MCF 10A (cell line): ENCODE results near the gene SLC3A2. TPM values are rescaled to one million over a fixed set of nuclear protein-coding genes. Genes with fewer than 3 reads are reported as not detected.

Source experiments
- BruUV-seq: library from RNA; stranded (reverse); fragments of 400-500 nt; replicated peaks from 2 replicates; lab custom pipeline; 2021; lab: Mats Ljungman, UMichigan
- CTCF ChIA-PET: fragments of 300-600 bp; sonication (Branson Sonifier 250); formaldehyde crosslinking; extraction: SDS; loops from one replicate; lab custom pipeline; 2021; ENCODE audit warnings: antibody characterized with exemption, inconsistent platforms; lab: Yijun Ruan, JAX
- POLR2A ChIA-PET: fragments of 300-600, 350-650 bp; sonication (Branson Sonifier 250); formaldehyde crosslinking; extraction: SDS; loops from one replicate; lab custom pipeline; 2020; ENCODE audit warnings: antibody characterized with exemption, inconsistent platforms; lab: Yijun Ruan, JAX
- DNase-seq: peaks from one replicate; pipeline ENCODE4 v3.0.0-alpha.2; 2018; ENCODE audit not compliant: unreplicated experiment
- H3K27ac Mint-ChIP-seq: one replicate; pipeline ENCODE4 v1.8.0; 2022; ENCODE audit warnings: mild to moderate bottlenecking, low read depth, mixed read lengths; ENCODE audit not compliant: unreplicated experiment
- H3K27me3 Mint-ChIP-seq: one replicate; pipeline ENCODE4 v1.8.0; 2022; ENCODE audit warnings: mixed read lengths; ENCODE audit not compliant: insufficient read depth, unreplicated experiment
- H3K36me3 Mint-ChIP-seq: one replicate; pipeline ENCODE4 v1.8.0; 2022; ENCODE audit warnings: mild to moderate bottlenecking, moderate library complexity, mixed read lengths; ENCODE audit not compliant: insufficient read depth, unreplicated experiment
- H3K4me1 Mint-ChIP-seq: one replicate; pipeline ENCODE4 v1.8.0; 2022; ENCODE audit warnings: mixed read lengths; ENCODE audit not compliant: insufficient read depth, unreplicated experiment
- H3K4me3 Mint-ChIP-seq: one replicate; pipeline ENCODE4 v1.8.0; 2022; ENCODE audit warnings: mild to moderate bottlenecking, moderate library complexity, mixed read lengths; ENCODE audit not compliant: unreplicated experiment
- H3K9me3 Mint-ChIP-seq: one replicate; pipeline ENCODE4 v1.8.0; 2022; ENCODE audit warnings: mixed read lengths; ENCODE audit not compliant: unreplicated experiment
- CTCF ChIP-seq: fragments of 200-600 bp; IDR thresholded peaks from one replicate; pipeline ENCODE4 v1.8.0; 2022; ENCODE audit warnings: antibody characterized with exemption, mild to moderate bottlenecking; ENCODE audit not compliant: unreplicated experiment
- intact Hi-C: fragments of 100-400 bp; cut with micrococcal nuclease; formaldehyde crosslinking; loops from 2 replicates; pipeline ENCODE4 v1.14.1; 2022
- total RNA-seq: library from RNA; stranded (reverse); gene quantifications from 2 replicates; pipeline ENCODE4 v1.2.3, GENCODE V29; 2022

The SLC3A2 gene
- total RNA-seq, 1 experiment from 2014 or later, result 896 TPM

- no TSS peak for BruUV-seq
- ChIA-PET CTCF (interaction anchor here (0.8 to 4.2 kb wide), 6 partner anchors 8 to 67 kb away, joined by 4 to 31 read pairs (median 6); partner anchors contain the start of gene SLC3A2), POLR2A (interaction anchor here (0.6 to 9.9 kb wide), 26 partner anchors 10 to 1326 kb away, joined by 3 to 344 read pairs (median 12); partner anchors contain the start of genes B3GAT3, C11orf98, CSKMT and HNRNPUL2)
- no peak for TF ChIP-seq CTCF
- no peaks in the 10 kb centered on the region for H3K27me3 Mint-ChIP-seq
- peak overlapping the region; percentile 94 for H3K4me3 Mint-ChIP-seq
- peaks cover 30% of the 10 kb centered on the region for H3K4me1 Mint-ChIP-seq
- peaks cover 60% of the 10 kb centered on the region for H3K36me3 Mint-ChIP-seq
- peak overlapping the region; percentile 64 for H3K27ac Mint-ChIP-seq
- intact Hi-C loops, result no loop called here
- no peaks in the 10 kb centered on the region for H3K9me3 Mint-ChIP-seq
- no peak for DNase-seq
These were observed 26.5 kb upstream of the SLC3A2 start for GRCh38 chr11:62854013-62854824.

GRCh38 chr11:62854825-62855570 is 25.7 kb upstream of the SLC3A2 start:
- no peaks in the 10 kb centered on the region for H3K27me3 Mint-ChIP-seq
- CTCF ChIA-PET, result interaction anchor here (0.5 to 4.2 kb wide), 10 partner anchors 8 to 742 kb away, joined by 3 to 31 read pairs (median 4); partner anchors contain the start of genes C11orf98, CSKMT and SLC3A2
- intact Hi-C loops, result no loop called here
- no peak for TF ChIP-seq CTCF
- no peak for DNase-seq
- peak overlapping the region; percentile 64 for H3K27ac Mint-ChIP-seq
- no peaks in the 10 kb centered on the region for H3K9me3 Mint-ChIP-seq
- peaks cover 34% of the 10 kb centered on the region for H3K4me1 Mint-ChIP-seq
- POLR2A ChIA-PET, result interaction anchor here (0.5 to 9.9 kb wide), 42 partner anchors 7 to 1936 kb away, joined by 3 to 344 read pairs (median 8); partner anchors contain the start of genes AHNAK, C11orf98, CSKMT and EEF1G
- peak overlapping the region; percentile 94 for H3K4me3 Mint-ChIP-seq
- H3K36me3 Mint-ChIP-seq, result peaks cover 65% of the 10 kb centered on the region
- TSS peak; percentile 60 for BruUV-seq

- Mint-ChIP-seq H3K27ac (peak overlapping the region; percentile 64), H3K4me3 (peak overlapping the region; percentile 94), H3K4me1 (peaks cover 35% of the 10 kb centered on the region), H3K36me3 (peaks cover 62% of the 10 kb centered on the region), H3K27me3 (no peaks in the 10 kb centered on the region), H3K9me3 (no peaks in the 10 kb centered on the region)
- POLR2A ChIA-PET, result interaction anchor here (0.6 to 9.9 kb wide), 48 partner anchors 8 to 1937 kb away, joined by 3 to 344 read pairs (median 7); partner anchors contain the start of genes AHNAK, C11orf98, CSKMT and EEF1G
- CTCF ChIA-PET, result interaction anchor here (0.5 to 4.2 kb wide), 15 partner anchors 8 to 743 kb away, joined by 3 to 31 read pairs (median 4); partner anchors contain the start of genes C11orf98, CSKMT, POLR2G and SLC3A2
- DNase-seq, result peak; percentile 98
- BruUV-seq, result no TSS peak
- intact Hi-C loops, result loop anchor here (1.0 to 2.0 kb wide), 2 partner anchors 14 to 25 kb away; partner anchors contain the start of gene SLC3A2
- no peak for TF ChIP-seq CTCF
These were observed 24.9 kb upstream of the SLC3A2 start for GRCh38 chr11:62855571-62856332.
